Stimulated activated CD4-positive, alpha-beta T cell treated with anti-CD3 and anti-CD28 coated beads, Interleukin-4, amount 100 ng/mL, for 24 hours (primary cell): Measurements from ENCODE around the gene APLF.
"Not testable (repeated sequence)": the region's sequence is repeated elsewhere in the genome, so short reads cannot be mapped to it uniquely, and the experiment has no call there.

ENCODE experiments used
- DNase-seq: peaks from one replicate; pipeline ENCODE4 v3.0.0-alpha.2; 2020

APLF gene

GRCh38 chr2:68537809-68538208 is 70.4 kb downstream of the APLF start:
- no peak for DNase-seq

- no peak for DNase-seq
Measured at GRCh38 chr2:68544811-68545210, 77.4 kb downstream of the APLF start.

- DNase-seq = no peak
Measured at GRCh38 chr2:68548396-68548795, 81.0 kb downstream of the APLF start.

GRCh38 chr2:68553098-68553497 is 85.7 kb downstream of the APLF start:
- DNase-seq = no peak

GRCh38 chr2:68555425-68556206 is 88.2 kb downstream of the APLF start:
- not testable (repeated sequence) for DNase-seq

- no peak for DNase-seq
Measured at GRCh38 chr2:68556381-68556780, 89.0 kb downstream of the APLF start.

- DNase-seq = no peak
Measured at GRCh38 chr2:68558576-68558975, 91.2 kb downstream of the APLF start.

GRCh38 chr2:68559692-68560091 is 92.3 kb downstream of the APLF start:
- no peak for DNase-seq

GRCh38 chr2:68560545-68560944 is 93.2 kb downstream of the APLF start:
- DNase-seq = no peak

GRCh38 chr2:68561372-68561771 is 94.0 kb downstream of the APLF start:
- DNase-seq = no peak

GRCh38 chr2:68562934-68563333 is 95.5 kb downstream of the APLF start:
- DNase-seq = no peak

- no peak for DNase-seq
Measured at GRCh38 chr2:68564426-68564825, 97.0 kb downstream of the APLF start.

GRCh38 chr2:68565273-68565672 is 97.9 kb downstream of the APLF start:
- DNase-seq = no peak

- DNase-seq = no peak
Measured at GRCh38 chr2:68565858-68566257, 98.5 kb downstream of the APLF start.

GRCh38 chr2:68566362-68566761 is 99.0 kb downstream of the APLF start:
- DNase-seq = no peak

GRCh38 chr2:68568116-68568515 is 100.7 kb downstream of the APLF start:
- DNase-seq = no peak

GRCh38 chr2:68569604-68570003 is 102.2 kb downstream of the APLF start:
- no peak for DNase-seq

- DNase-seq = not testable (repeated sequence)
Measured at GRCh38 chr2:68570434-68570833, 103.0 kb downstream of the APLF start.

GRCh38 chr2:68574202-68574791 is 106.9 kb downstream of the APLF start:
- DNase-seq = no peak

GRCh38 chr2:68577183-68577582 is 109.8 kb downstream of the APLF start:
- DNase-seq = no peak

- no peak for DNase-seq
Measured at GRCh38 chr2:68579689-68580088, 112.3 kb downstream of the APLF start.

GRCh38 chr2:68588589-68588988 is 121.2 kb downstream of the APLF start:
- DNase-seq = no peak

GRCh38 chr2:68589963-68590362 is 122.6 kb downstream of the APLF start:
- DNase-seq = no peak

- DNase-seq = no peak
Measured at GRCh38 chr2:68590702-68591101, 123.3 kb downstream of the APLF start.

GRCh38 chr2:68591225-68591624 is 123.8 kb downstream of the APLF start:
- DNase-seq = no peak
